Smooth muscle cell (in vitro differentiated cells): ENCODE measurements around the gene GYPC. TPM values are rescaled to one million over a fixed set of nuclear protein-coding genes. Genes with fewer than 3 reads are reported as not detected.

Experiments used
- DNase-seq: peaks from one replicate; lab custom pipeline; 2025; ENCODE audit not compliant: unreplicated experiment; lab: John Stamatoyannopoulos, UW
- H2AFZ ChIP-seq: fragments of 200-600 bp; sonication (generic); 2 replicates; pipeline ENCODE4 v1.6.0; 2016; ENCODE audit warnings: antibody characterized with exemption, low read depth, mild to moderate bottlenecking
- H3F3A ChIP-seq: fragments of 200-600 bp; sonication (generic); 2 replicates; pipeline ENCODE4 v1.6.0; 2017; ENCODE audit warnings: antibody characterized with exemption, low read depth
- H3K27ac ChIP-seq: fragments of 200-600 bp; sonication (generic); 2 replicates; pipeline ENCODE4 v1.5.1; 2016; ENCODE audit warnings: low read depth, mild to moderate bottlenecking
- H3K27me3 ChIP-seq: fragments of 200-600 bp; sonication (generic); 2 replicates; pipeline ENCODE4 v1.6.1; 2016; ENCODE audit warnings: low read depth, mild to moderate bottlenecking
- H3K36me3 ChIP-seq: fragments of 200-600 bp; sonication (generic); 2 replicates; pipeline ENCODE4 v1.5.1; 2016; ENCODE audit warnings: low read depth
- H3K4me1 ChIP-seq: fragments of 200-600 bp; sonication (generic); 2 replicates; pipeline ENCODE4 v1.5.1; 2016; ENCODE audit warnings: low read depth
- H3K4me2 ChIP-seq: fragments of 200-600 bp; sonication (generic); 2 replicates; pipeline ENCODE4 v1.6.0; 2016; ENCODE audit warnings: mild to moderate bottlenecking
- H3K4me3 ChIP-seq: fragments of 200-600 bp; sonication (generic); 2 replicates; pipeline ENCODE4 v1.5.1; 2016; ENCODE audit warnings: mild to moderate bottlenecking
- H3K79me2 ChIP-seq: fragments of 200-600 bp; sonication (generic); 2 replicates; pipeline ENCODE4 v1.6.0; 2016; ENCODE audit warnings: low read depth, mild to moderate bottlenecking
- H3K9ac ChIP-seq: fragments of 200-600 bp; sonication (generic); 2 replicates; pipeline ENCODE4 v1.6.0; 2016; ENCODE audit warnings: low read depth
- H3K9me3 ChIP-seq: fragments of 200-600 bp; sonication (generic); replicated peaks from 2 replicates; pipeline ENCODE4 v1.5.1; 2016; ENCODE audit warnings: low read depth
- H4K20me1 ChIP-seq: fragments of 200-600 bp; sonication (generic); 2 replicates; pipeline ENCODE4 v1.6.0; 2016; ENCODE audit warnings: low read depth
- CTCF ChIP-seq: fragments of 200-600 bp; sonication (generic); IDR thresholded peaks from 2 replicates; pipeline ENCODE4 v1.5.1; 2017; ENCODE audit warnings: borderline replicate concordance, mild to moderate bottlenecking, antibody characterized with exemption; ENCODE audit not compliant: insufficient read depth, poor library complexity, severe bottlenecking
- WGBS: methylation state at CpG from one replicate; pipeline ENCODE4 v1.1.7; 2016; ENCODE audit warnings: low lambda C conversion rate; 5-methylcytosine and 5-hydroxymethylcytosine counted together
- polyA plus RNA-seq: library from polyadenylated mRNA; unstranded; fragments of >200 nt; fragmentation: Nextera tagmentation; extraction: Ambion mirVana; gene quantifications from 2 replicates; pipeline ENCODE4 v1.2.1, GENCODE V29; 2016
- total RNA-seq: library from RNA; depleted of rRNA; stranded (reverse); fragments of >200 nt; gene quantifications from 2 replicates; pipeline ENCODE4 v1.2.3, GENCODE V29; 2014

Gene GYPC
- total and polyA plus RNA-seq, 2 experiments from 2014 or later: 25.7 to 61.8 TPM

DNA sequence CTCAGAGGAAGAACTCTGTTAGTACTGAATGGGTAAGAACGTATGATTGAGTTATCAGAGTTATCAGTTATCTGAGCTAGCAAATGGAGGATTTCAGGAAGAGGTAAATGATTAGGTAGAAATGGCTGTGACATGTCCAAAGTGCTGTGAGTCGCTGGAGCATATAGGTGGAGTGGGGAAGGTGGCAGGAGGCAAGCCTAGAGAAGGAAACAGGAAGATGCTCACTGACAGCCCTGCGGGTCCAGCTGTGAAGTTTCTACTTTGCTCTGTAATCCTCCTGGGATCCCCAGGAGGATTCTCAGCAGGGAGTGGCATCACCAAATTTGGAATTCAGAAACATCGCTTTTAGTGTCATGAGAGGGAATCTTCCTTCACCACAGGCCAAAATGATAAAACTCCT is 52.0 kb downstream of the GYPC start:
- Histone ChIP-seq H2AFZ (no peak overlapping the region), H3K27me3 (no peaks in the 10 kb centered on the region), H3K4me3 (no peak overlapping the region), H3K4me1 (no peaks in the 10 kb centered on the region), H3K9ac (no peak overlapping the region), H3K27ac (no peak overlapping the region), H3K36me3 (no peaks in the 10 kb centered on the region), H3K4me2 (no peak overlapping the region), H3K79me2 (no peaks in the 10 kb centered on the region), H3K9me3 (no peaks in the 10 kb centered on the region), H3F3A (no peaks in the 10 kb centered on the region), H4K20me1 (no peaks in the 10 kb centered on the region)
- WGBS: 91% methylated on average over 4 of the region's 4 CpGs
- no peak for TF ChIP-seq CTCF
- no peak for DNase-seq

DNA sequence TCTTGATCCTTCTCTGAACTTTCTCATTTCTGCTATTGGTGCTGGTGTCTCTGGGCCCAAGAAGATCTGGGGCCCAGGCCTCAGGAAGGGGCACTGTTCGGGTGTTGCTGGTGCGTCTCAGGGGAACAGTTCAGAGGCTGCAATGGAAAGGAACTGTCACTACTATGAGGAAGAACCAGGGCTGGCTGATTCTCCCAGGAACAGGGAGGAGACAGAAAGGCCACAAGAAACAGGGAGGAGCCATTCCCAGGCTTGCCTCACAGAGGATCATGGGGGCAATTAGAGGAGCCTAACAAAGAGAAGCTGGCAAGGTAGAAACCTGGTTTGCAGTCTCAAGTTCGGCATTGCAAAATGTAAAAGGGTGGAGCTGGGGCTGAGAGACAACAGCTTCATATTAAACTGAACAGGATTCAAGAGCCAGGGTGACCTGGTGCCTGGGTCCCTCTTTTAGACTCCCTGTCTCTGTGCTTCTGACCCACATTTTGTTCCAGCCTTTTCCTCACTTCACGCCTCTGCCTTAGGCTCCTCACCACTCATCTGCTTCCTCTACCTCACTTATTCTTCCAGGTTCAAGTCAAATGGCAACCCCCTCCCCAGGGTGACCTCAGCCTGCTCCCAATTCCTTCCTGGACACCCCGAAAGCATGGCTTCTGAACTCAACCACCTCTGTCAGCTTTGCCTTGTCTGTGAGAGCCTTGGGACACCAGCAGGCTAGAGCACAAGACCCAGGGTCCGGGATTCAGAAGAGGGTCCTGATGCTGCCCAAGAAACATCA is 58.4 kb downstream of the GYPC start:
- WGBS: 94% methylated on average over 6 of the region's 6 CpGs
- no peak for TF ChIP-seq CTCF
- Histone ChIP-seq H3F3A (no peaks in the 10 kb centered on the region), H4K20me1 (no peaks in the 10 kb centered on the region), H3K36me3 (no peaks in the 10 kb centered on the region), H3K4me1 (no peaks in the 10 kb centered on the region), H3K27ac (no peak overlapping the region), H3K79me2 (no peaks in the 10 kb centered on the region), H3K27me3 (no peaks in the 10 kb centered on the region), H3K4me2 (no peak overlapping the region), H3K4me3 (no peak overlapping the region), H3K9me3 (no peaks in the 10 kb centered on the region), H3K9ac (no peak overlapping the region), H2AFZ (no peak overlapping the region)
- DNase-seq: no peak

GRCh38 chr2:126715111-126715510 is 59.2 kb downstream of the GYPC start:
- 80% methylated on average over 3 of the region's 3 CpGs for WGBS
- Histone ChIP-seq H3K9ac (no peak overlapping the region), H3K27me3 (no peaks in the 10 kb centered on the region), H2AFZ (no peak overlapping the region), H3K4me3 (no peak overlapping the region), H3F3A (no peaks in the 10 kb centered on the region), H3K36me3 (no peaks in the 10 kb centered on the region), H3K9me3 (no peaks in the 10 kb centered on the region), H3K79me2 (no peaks in the 10 kb centered on the region), H4K20me1 (no peaks in the 10 kb centered on the region), H3K4me2 (no peak overlapping the region), H3K4me1 (no peaks in the 10 kb centered on the region), H3K27ac (no peak overlapping the region)
- no peak for TF ChIP-seq CTCF
- DNase-seq: no peak
